Skin of body (tissue), 2 donors: ENCODE results near the gene CAND1. TPM values are rescaled to one million over a fixed set of nuclear protein-coding genes. Genes with fewer than 3 reads are reported as not detected.

Experiments used
- DNase-seq: peaks from one replicate; lab custom pipeline; 2025; lab: John Stamatoyannopoulos, UW
- total RNA-seq: library from RNA; depleted of rRNA; stranded (reverse); fragments of >200 nt; gene quantifications from one replicate; pipeline ENCODE4 v1.2.3, GENCODE V29; 2014

The CAND1 gene
- 131 TPM for total RNA-seq

DNA sequence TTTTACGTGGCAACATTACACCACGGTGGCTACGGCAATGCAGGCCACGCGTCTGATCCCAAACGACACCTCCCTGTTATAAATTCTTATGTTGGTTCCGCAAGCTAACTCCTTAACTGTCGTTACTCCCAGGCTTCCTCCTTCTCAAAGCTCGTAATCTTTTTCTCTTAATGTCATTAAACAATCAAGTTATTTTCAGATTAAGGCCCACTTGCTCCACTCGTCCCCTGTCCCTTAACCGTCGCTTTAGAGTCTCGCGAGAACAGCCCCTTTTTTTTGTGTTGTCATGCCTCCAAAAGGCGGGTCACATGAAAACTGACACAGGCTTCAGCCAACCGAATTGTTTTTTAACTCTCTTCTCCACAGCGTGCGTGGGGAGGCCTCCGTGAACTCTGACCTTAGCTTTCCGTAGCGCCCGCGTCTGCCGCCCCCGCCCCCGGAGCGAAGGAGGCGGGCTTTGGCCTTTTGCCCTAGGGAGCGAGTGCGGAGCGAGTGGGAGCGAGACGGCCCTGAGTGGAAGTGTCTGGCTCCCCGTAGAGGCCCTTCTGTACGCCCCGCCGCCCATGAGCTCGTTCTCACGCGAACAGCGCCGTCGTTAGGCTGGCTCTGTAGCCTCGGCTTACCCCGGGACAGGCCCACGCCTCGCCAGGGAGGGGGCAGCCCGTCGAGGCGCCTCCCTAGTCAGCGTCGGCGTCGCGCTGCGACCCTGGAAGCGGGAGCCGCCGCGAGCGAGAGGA lies at the start of gene CAND1:
Gene CAND1, plus strand, starts transcription at position 463 of the 737 bp plus-strand sequence. CDS start 360 bp downstream, outside the sequence.
- peak; percentile 99 for DNase-seq

GRCh38 chr12:67220065-67220464 lies 49.1 kb upstream of the CAND1 start:
- no peak for DNase-seq

DNA sequence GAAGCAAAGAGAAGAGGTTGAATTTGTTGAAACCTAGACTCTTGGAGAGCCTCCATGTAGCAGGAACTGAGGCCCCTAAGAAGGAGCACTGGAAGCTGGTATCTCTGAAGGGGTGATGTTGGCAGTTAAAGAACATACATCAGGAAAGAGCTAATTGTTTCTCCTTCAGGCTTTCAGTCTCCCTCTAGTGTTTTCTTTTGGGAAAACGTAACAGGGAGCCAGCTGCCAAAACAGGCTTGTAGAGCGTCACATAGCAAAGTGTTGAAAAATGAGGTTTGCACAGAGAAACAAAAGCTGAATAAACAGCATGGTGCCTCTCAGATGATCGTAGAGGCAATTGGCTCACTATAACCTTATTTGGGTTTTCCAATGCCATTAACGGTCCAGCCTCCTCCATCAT lies 46.9 kb upstream of the CAND1 start:
- no peak for DNase-seq

DNA sequence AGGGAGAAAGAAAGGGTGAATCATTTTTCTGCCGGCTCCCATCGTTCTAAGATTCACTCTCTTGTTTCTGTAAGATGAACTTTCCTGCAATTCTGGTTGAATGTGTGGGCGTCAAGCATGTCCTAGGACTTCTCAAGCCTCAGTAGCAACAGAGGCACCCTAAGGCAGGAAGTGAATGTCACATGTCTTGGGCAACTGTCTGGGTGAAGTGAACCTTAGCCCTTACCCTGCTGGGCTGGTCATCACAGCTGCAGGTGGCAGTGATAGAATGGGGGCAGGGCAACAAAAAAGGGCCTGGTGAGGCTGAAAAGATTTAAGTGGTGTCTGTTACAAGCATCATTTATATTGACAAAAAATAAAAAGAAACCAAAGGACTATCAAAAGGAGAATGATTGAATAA lies 45.9 kb upstream of the CAND1 start:
- no peak for DNase-seq

GRCh38 chr12:67237231-67237630 lies 31.9 kb upstream of the CAND1 start:
- DNase-seq: no peak

GRCh38 chr12:67239061-67239460 lies 30.1 kb upstream of the CAND1 start:
- DNase-seq: no peak

DNA sequence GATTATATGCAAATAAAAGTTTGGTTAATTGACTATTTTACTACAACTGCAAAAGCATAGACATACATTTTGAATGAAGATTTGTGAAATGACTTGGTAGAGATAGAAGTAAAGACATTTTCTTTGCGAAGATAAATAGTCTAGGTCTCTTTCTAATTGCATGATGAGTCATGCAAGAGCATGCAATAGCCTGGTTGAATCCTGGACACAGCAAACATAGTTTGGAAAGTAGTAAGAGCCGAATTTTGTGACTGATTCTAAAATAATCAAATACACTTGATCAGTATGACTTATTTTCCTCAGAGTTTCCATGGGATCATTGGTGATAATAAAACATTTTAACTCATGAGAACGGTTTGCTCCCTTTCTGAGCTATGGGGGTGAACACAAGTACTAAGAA lies 27.7 kb upstream of the CAND1 start:
- no peak for DNase-seq

- DNase-seq: no peak
These were observed 25.9 kb upstream of the CAND1 start for GRCh38 chr12:67243260-67243659.

DNA sequence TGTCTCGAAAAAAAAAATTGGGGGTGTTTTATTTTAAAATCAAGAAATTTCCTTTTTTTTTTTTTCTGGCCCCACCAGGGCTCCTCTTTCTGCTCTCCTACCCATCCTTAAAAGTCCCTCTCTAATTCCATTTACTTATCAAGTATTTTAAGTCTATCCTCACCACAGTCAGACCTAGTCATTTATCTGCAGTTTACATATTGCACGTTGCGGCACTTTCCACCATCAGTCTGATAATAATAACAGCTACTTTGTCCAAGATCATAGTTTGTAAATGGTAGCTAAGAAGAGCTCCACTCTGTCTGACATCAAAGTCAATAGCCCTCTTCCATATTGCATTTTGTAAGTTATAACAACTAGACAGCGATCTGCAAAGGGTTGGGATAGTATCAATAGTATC lies 23.6 kb upstream of the CAND1 start:
- no peak for DNase-seq

DNA sequence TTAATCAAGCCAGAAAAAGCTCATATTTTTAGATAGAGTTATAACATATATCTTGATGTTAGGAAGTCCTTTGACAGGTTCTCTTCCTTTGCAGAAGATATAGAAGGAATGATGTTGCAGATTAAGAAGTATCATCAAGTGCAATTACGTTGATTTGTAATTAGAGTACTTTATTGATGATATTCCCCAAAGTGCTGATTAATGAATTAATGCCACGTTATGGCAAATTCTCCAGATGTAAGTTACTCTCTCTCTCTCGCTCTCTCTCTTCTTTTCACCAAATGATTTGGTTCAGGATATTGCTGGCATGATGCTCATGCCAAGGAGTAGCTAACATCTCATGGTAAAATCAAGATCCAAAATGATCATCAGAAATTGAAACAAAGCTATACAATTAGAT lies 18.1 kb upstream of the CAND1 start:
- DNase-seq: no peak

DNA sequence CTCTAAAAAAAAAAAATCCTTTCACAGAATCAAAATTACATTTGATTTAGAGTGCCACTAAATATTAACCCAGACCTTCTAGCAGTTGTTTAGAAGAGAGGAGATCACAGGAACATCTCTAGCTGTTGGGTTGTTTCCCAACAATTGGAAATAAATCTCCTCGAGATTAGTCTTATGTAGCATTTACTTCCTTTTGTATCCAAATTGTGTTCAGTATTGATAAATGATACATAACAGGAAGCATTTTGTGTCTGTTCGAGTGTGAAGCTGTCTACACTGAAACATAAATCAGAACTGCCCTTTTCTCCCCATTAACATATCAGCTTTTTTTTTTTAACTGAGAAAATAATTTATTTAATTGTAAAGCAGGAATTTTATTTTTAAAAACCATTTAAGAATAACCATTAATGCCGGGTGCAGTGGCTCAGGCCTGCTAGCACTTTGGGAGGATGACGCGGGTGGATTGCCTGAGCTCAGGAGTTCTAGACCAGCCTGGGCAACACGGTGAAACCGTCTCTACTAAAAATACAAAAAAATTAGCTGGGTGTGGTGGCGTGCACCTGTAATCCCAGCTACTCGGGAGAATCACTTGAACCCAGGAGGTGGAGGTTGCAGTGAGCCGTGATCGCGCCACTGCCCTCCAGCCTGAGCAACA lies 14.7 kb upstream of the CAND1 start:
- DNase-seq: no peak

DNA sequence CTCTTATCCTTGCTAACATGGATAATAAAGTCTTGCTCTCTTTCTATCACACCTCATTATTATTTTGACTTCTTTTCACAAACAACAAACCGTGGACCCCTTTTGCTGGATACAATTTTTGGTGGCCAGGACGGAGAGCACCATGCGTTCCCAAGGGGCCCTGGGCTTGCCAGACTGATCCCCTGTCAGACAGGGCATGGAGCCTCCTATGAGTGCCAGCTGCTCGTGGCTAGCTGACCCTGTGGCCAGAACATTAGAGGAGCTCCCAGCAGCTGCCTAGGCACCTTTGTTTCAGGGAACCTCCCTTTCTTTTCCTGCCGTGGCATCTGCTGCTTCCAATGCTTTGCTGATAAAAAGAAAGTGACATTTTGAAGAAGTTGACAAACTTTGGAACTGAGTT lies 12.5 kb upstream of the CAND1 start:
- no peak for DNase-seq

GRCh38 chr12:67263471-67263870 lies 5.7 kb upstream of the CAND1 start:
- no peak for DNase-seq

DNA sequence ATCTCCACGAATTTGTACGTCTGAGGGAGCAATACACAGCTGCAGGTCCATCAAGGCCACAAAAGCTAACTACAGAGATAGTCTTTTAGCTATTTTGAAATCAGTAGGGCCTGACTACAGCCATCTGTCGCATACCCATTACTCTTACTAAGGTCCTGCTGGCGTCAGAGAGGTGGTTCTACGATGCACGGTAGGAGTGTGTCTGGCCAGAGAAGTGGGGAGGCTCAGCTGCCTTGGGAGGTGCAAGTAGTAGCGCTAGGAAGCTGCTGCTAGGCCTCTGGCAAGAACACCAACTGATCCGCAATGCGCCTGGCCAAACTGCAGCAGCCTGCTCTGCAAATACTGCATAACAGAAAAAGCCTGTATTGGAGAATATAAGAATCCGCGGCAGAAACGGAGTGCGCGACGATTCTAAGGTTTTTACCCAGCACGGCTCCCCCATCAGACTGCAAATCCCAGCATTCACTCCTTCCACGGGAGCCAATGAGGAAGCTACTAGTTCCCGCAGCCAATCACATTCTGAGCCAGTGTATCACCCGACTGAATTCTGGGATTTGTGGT lies 743 bp upstream of the CAND1 start:
- DNase-seq: peak; percentile 100

DNA sequence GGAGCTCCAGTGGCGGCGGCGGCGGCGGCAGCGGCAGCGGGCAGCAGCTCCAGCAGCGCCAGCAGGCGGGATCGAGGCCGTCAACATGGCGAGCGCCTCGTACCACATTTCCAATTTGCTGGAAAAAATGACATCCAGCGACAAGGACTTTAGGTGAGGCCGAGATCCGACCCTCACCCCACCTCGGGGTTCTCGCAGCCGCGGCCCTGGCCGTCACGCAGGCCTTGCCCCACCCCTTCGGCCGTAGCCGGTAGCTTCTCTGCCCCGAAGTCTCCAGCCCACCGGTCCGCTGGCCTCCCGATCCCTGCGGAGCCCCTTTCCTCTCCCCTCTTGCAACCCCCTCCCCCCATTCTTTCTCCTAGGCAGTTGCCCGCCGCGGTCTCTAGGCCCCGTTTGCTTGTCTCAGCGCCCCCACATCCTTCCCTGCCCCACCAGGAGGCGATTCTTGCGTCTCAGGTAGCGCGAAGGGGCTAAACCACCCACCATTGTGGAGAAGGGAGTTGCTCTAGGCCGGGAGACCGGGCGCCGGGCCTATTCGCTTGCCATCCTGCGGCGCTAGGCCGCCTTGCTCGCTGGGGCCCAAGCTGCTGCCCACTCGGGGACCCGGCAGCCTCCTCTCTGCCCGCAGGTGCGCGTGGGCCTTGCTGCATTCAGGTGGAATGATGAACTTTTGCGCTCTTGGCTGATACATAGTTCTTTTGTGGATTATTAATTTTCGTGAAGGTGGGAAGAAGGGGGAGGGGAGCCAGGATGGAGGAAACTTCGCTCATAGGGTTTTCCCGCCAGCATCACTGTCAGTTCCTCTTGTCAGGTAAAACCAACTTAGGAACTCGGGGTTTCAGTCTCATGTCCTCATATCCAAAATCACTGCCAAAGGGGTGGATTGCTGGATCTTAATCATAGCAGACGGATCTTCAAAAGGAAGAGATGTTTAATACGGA lies 745 bp downstream of the CAND1 start:
- DNase-seq: no peak

DNA sequence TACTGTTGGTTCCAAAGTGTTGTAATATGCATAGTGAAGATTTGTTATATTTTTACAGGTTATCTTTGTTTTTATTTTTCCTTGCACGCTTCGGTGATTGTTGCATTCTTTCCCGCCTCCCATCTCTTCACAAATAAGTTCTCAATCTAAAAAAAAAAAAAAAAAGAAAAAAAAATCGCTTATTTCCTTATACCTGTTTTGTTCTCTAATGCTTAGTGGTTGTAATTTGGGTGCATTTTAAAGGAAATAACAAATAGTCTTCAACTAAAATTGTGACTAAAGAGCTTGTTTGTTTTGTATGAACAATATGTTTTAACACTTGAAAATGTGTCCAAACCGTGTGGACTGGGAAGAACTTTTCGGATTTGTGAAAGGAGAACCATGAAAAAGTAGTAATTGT lies 1.5 kb downstream of the CAND1 start:
- no peak for DNase-seq

DNA sequence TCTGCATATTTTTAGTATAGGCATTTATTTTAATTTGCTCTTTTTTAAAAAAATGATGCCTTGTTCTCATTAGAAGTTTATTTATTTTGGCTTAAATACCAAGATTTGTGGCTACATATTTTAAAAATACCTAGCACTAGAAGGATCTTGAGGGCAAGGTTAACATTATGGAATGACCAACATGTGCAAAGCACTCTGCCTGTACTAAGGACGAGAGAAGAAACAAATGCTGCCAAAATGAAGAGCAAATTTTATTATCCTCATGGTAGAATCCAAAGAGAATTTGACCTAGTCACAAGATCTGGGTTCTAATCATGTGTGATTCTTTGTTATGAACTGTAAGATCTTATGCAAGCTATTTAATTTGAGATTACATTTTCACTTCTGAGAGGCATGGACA lies 2.8 kb downstream of the CAND1 start:
- no peak for DNase-seq

- no peak for DNase-seq
These were observed 5.0 kb downstream of the CAND1 start for GRCh38 chr12:67274186-67274585.

- no peak for DNase-seq
These were observed 6.3 kb downstream of the CAND1 start for GRCh38 chr12:67275380-67275913.

GRCh38 chr12:67276421-67276820 lies 7.3 kb downstream of the CAND1 start:
- DNase-seq: no peak

GRCh38 chr12:67279637-67280036 lies 10.5 kb downstream of the CAND1 start:
- DNase-seq: no peak

GRCh38 chr12:67280088-67280487 lies 10.9 kb downstream of the CAND1 start:
- no peak for DNase-seq
